GM12878 (cell line): ENCODE results near the gene MBD2. TPM values are rescaled to one million over a fixed set of nuclear protein-coding genes. Genes with fewer than 3 reads are reported as not detected.

Experiments used
- ATF3 ChIP-seq: IDR thresholded peaks from 2 replicates; pipeline ENCODE4 v1.6.1; 2011; ENCODE audit warnings: low read depth, mild to moderate bottlenecking, low read length, moderate library complexity, borderline replicate concordance; ENCODE audit errors: extremely low read depth
- ATF7 ChIP-seq: fragments of 450-650 bp; IDR thresholded peaks from 2 replicates; pipeline ENCODE4 v1.6.1; 2016; ENCODE audit warnings: low read depth, mild to moderate bottlenecking
- BACH1 ChIP-seq: fragments of 450-650 bp; IDR thresholded peaks from 2 replicates; pipeline ENCODE4 v1.6.1; 2017; ENCODE audit warnings: mild to moderate bottlenecking, borderline replicate concordance
- GABPA ChIP-seq: IDR thresholded peaks from 2 replicates; pipeline ENCODE4 v1.6.1; 2014; ENCODE audit warnings: antibody characterized with exemption, low read depth, mild to moderate bottlenecking, inconsistent platforms
- GATAD2B ChIP-seq: fragments of 450-650 bp; conservative IDR thresholded peaks from 2 replicates; pipeline ENCODE4 v1.6.1; 2017; ENCODE audit warnings: low read depth, mild to moderate bottlenecking, moderate library complexity
- JUND ChIP-seq: IDR thresholded peaks from 2 replicates; pipeline ENCODE4 v1.6.1; 2012; ENCODE audit warnings: low read depth, mild to moderate bottlenecking, low read length, improper control_type of control experiment, moderate library complexity
- MEF2A ChIP-seq: IDR thresholded peaks from 2 replicates; pipeline ENCODE4 v1.6.1; 2011; ENCODE audit warnings: low read depth, mild to moderate bottlenecking, low read length, moderate library complexity; ENCODE audit not compliant: insufficient read depth
- MEF2B ChIP-seq: fragments of 450-650 bp; IDR thresholded peaks from 2 replicates; pipeline ENCODE4 v1.6.1; 2018; ENCODE audit warnings: mild to moderate bottlenecking, moderate library complexity; ENCODE audit not compliant: partially characterized antibody, poor library complexity, severe bottlenecking
- MTA3 ChIP-seq: IDR thresholded peaks from 2 replicates; pipeline ENCODE4 v1.6.1; 2012; ENCODE audit warnings: low read length, inconsistent platforms, borderline replicate concordance
- PKNOX1 ChIP-seq: fragments of 450-650 bp; IDR thresholded peaks from 2 replicates; pipeline ENCODE4 v1.6.1; 2016; ENCODE audit warnings: mild to moderate bottlenecking
- POU2F2 ChIP-seq: IDR thresholded peaks from 3 replicates; pipeline ENCODE4 v1.6.1; 2011; ENCODE audit warnings: low read depth, mild to moderate bottlenecking, low read length, borderline replicate concordance
- RELA ChIP-seq: fragments of 450-650 bp; IDR thresholded peaks from 2 replicates; pipeline ENCODE4 v1.8.0; 2014; ENCODE audit warnings: borderline replicate concordance; ENCODE audit not compliant: partially characterized antibody
- SMARCA5 ChIP-seq: fragments of 450-650 bp; IDR thresholded peaks from 2 replicates; pipeline ENCODE4 v1.6.1; 2017; ENCODE audit warnings: mild to moderate bottlenecking
- SMC3 ChIP-seq: IDR thresholded peaks from 2 replicates; pipeline ENCODE4 v1.6.1; 2011; ENCODE audit warnings: low read length, improper control_type of control experiment, borderline replicate concordance
- SRF ChIP-seq, 2 experiments: IDR thresholded peaks; 2 replicates each; pipeline ENCODE4 v1.6.1; 2011; ENCODE audit warnings: low read depth in 2 of 2, low read length in 2 of 2, mild to moderate bottlenecking in 1 of 2, moderate library complexity in 1 of 2
- STAT3 ChIP-seq: IDR thresholded peaks from 2 replicates; pipeline ENCODE4 v1.6.1; 2011; ENCODE audit warnings: low read depth, low read length, improper control_type of control experiment
- SUPT20H ChIP-seq: IDR thresholded peaks from 2 replicates; pipeline ENCODE4 v1.6.1; 2011; ENCODE audit warnings: low read depth, mild to moderate bottlenecking, low read length, moderate library complexity, borderline replicate concordance; ENCODE audit not compliant: control insufficient read depth
- TAF1 ChIP-seq: IDR thresholded peaks from 2 replicates; pipeline ENCODE4 v1.6.1; 2011; ENCODE audit warnings: mild to moderate bottlenecking, low read depth, low read length, borderline replicate concordance
- TARDBP ChIP-seq: IDR thresholded peaks from 2 replicates; pipeline ENCODE4 v1.6.1; 2016; ENCODE audit warnings: borderline replicate concordance
- TCF7 ChIP-seq: IDR thresholded peaks from 2 replicates; pipeline ENCODE4 v1.6.1; 2014; ENCODE audit warnings: antibody characterized with exemption, borderline replicate concordance
- ZNF622 ChIP-seq: fragments of 450-650 bp; IDR thresholded peaks from 2 replicates; pipeline ENCODE4 v1.6.1; 2017; ENCODE audit warnings: mild to moderate bottlenecking, inconsistent platforms
- ZSCAN29 ChIP-seq: fragments of 450-650 bp; IDR thresholded peaks from 2 replicates; pipeline ENCODE4 v1.6.1; 2017; ENCODE audit warnings: mild to moderate bottlenecking, moderate library complexity
- polyA plus RNA-seq, 11 experiments: library from polyadenylated mRNA; depleted of rRNA in 4 of 11; unstranded in 6 of 11; stranded (reverse) in 5 of 11; fragments of >200 nt; fragmentation: Nextera tagmentation in 4 of 11; fragmentation: Illumina TruSeq in 1 of 11; extraction: Ambion mirVana in 4 of 11; extraction: Trizol in 1 of 11; gene quantifications; 1 replicate in 1 of 11; 2 replicates in 10 of 11; pipeline versions ENCODE4 v1.2.1 to v1.2.3, GENCODE V29; 2011 to 2016; ENCODE audit warnings: inconsistent platforms in 2 of 11, missing spikeins in 2 of 11, low read depth in 1 of 11
- total RNA-seq, 4 experiments: library from RNA; depleted of rRNA in 3 of 4; stranded (reverse); fragments of >200 nt in 3 of 4; fragmentation: Illumina TruSeq in 1 of 4; extraction: Trizol in 1 of 4; gene quantifications; 2 replicates each; pipeline versions ENCODE4 v1.2.1 to v1.2.3, GENCODE V29; 2013 to 2021
- TF ChIP-seq, protein P1 (sequence below): fragments of 450-650 bp; IDR thresholded peaks from 2 replicates; pipeline ENCODE4 v1.6.1; 2017; ENCODE audit warnings: mild to moderate bottlenecking
- TF ChIP-seq, protein P2 (sequence below): fragments of 450-650 bp; conservative IDR thresholded peaks from 2 replicates; pipeline ENCODE4 v1.6.1; 2017; ENCODE audit warnings: mild to moderate bottlenecking, moderate library complexity
- TF ChIP-seq, protein P3 (sequence below): IDR thresholded peaks from 2 replicates; pipeline ENCODE4 v1.6.1; 2012; ENCODE audit warnings: low read depth, low read length, improper control_type of control experiment

The MBD2 gene
- total and polyA plus RNA-seq, 10 of the 15 experiments (the other 5 are each of a cell fraction or from before 2014, with no cell fraction given) = 24.1 to 276 (median 57.9) TPM

- TF ChIP-seq MEF2B (peak; percentile 99), POU2F2 (peak; percentile 50; the same call in 1 of the 3 replicates), SRF (IDR thresholded peaks at IDR 0.05; ENCODE audit: low read depth in 2 of 2, low read length in 2 of 2) (no peak), STAT3 (0 out of 2 replicates have a peak, but pooled peaks have one; percentile 54), JUND (no peak), SUPT20H (no peak), RELA (no peak), GABPA (no peak), MEF2A (peak; percentile 30; the same call in 1 of the 2 replicates), ZNF622 (no peak), TARDBP (0 out of 2 replicates have a peak, but pooled peaks have one; percentile 53), PKNOX1 (peak; percentile 94), ATF3 (no peak), BACH1 (no peak; the same call in 1 of the 2 replicates), ZSCAN29 (no peak), TAF1 (no peak), MTA3 (no peak; the same call in 1 of the 2 replicates), GATAD2B (peak; percentile 81; the same call in 1 of the 2 replicates), ATF7 (peak; percentile 70), SMARCA5 (no peak), TCF7 (peak; percentile 82), SMC3 (peak; percentile 47; the same call in 1 of the 2 replicates)
- TF ChIP-seq, protein P1, sequence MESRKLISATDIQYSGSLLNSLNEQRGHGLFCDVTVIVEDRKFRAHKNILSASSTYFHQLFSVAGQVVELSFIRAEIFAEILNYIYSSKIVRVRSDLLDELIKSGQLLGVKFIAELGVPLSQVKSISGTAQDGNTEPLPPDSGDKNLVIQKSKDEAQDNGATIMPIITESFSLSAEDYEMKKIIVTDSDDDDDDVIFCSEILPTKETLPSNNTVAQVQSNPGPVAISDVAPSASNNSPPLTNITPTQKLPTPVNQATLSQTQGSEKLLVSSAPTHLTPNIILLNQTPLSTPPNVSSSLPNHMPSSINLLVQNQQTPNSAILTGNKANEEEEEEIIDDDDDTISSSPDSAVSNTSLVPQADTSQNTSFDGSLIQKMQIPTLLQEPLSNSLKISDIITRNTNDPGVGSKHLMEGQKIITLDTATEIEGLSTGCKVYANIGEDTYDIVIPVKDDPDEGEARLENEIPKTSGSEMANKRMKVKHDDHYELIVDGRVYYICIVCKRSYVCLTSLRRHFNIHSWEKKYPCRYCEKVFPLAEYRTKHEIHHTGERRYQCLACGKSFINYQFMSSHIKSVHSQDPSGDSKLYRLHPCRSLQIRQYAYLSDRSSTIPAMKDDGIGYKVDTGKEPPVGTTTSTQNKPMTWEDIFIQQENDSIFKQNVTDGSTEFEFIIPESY = no peak
- TF ChIP-seq, protein P2, sequence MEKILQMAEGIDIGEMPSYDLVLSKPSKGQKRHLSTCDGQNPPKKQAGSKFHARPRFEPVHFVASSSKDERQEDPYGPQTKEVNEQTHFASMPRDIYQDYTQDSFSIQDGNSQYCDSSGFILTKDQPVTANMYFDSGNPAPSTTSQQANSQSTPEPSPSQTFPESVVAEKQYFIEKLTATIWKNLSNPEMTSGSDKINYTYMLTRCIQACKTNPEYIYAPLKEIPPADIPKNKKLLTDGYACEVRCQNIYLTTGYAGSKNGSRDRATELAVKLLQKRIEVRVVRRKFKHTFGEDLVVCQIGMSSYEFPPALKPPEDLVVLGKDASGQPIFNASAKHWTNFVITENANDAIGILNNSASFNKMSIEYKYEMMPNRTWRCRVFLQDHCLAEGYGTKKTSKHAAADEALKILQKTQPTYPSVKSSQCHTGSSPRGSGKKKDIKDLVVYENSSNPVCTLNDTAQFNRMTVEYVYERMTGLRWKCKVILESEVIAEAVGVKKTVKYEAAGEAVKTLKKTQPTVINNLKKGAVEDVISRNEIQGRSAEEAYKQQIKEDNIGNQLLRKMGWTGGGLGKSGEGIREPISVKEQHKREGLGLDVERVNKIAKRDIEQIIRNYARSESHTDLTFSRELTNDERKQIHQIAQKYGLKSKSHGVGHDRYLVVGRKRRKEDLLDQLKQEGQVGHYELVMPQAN = no peak
- TF ChIP-seq, protein P3, sequence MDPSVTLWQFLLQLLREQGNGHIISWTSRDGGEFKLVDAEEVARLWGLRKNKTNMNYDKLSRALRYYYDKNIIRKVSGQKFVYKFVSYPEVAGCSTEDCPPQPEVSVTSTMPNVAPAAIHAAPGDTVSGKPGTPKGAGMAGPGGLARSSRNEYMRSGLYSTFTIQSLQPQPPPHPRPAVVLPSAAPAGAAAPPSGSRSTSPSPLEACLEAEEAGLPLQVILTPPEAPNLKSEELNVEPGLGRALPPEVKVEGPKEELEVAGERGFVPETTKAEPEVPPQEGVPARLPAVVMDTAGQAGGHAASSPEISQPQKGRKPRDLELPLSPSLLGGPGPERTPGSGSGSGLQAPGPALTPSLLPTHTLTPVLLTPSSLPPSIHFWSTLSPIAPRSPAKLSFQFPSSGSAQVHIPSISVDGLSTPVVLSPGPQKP = no peak
Measured at GRCh38 chr18:54222922-54223567, 1.4 kb downstream of the MBD2 start (continued).
